Measurements from ENCODE around the gene FAM151A. TPM values are rescaled to one million over a fixed set of nuclear protein-coding genes. Genes with fewer than 3 reads are reported as not detected.

FAM151A gene
- total RNA-seq, 1 donor from 2014 or later, result 78.9 TPM

Other genes starting within 250 kb of the FAM151A start
- gene SSBP3, start 217.1 kb downstream of the FAM151A start, total RNA-seq, result 21.7 TPM
- gene ACOT11, start 75.3 kb downstream of the FAM151A start, total RNA-seq, result 1.5 TPM
- gene MROH7, start 18.3 kb upstream of the FAM151A start, total RNA-seq, result 2.3 TPM
- 8.3 TPM for gene TTC4, start 92.3 kb upstream of the FAM151A start, total RNA-seq
- gene PARS2, start 141.0 kb upstream of the FAM151A start, total RNA-seq, result 4.3 TPM
- gene TTC22, start 177.8 kb upstream of the FAM151A start, total RNA-seq, result 4.4 TPM

Data from left lobe of liver (tissue), 1 donor.